ENCODE data around the gene AADAC.
A peak's percentile ranks its signal among the peaks of the same experiment; 100 is the strongest.
"Not testable (repeated sequence)": the region's sequence is repeated elsewhere in the genome, so short reads cannot be mapped to it uniquely, and the experiment has no call there.

The AADAC gene

DNA sequence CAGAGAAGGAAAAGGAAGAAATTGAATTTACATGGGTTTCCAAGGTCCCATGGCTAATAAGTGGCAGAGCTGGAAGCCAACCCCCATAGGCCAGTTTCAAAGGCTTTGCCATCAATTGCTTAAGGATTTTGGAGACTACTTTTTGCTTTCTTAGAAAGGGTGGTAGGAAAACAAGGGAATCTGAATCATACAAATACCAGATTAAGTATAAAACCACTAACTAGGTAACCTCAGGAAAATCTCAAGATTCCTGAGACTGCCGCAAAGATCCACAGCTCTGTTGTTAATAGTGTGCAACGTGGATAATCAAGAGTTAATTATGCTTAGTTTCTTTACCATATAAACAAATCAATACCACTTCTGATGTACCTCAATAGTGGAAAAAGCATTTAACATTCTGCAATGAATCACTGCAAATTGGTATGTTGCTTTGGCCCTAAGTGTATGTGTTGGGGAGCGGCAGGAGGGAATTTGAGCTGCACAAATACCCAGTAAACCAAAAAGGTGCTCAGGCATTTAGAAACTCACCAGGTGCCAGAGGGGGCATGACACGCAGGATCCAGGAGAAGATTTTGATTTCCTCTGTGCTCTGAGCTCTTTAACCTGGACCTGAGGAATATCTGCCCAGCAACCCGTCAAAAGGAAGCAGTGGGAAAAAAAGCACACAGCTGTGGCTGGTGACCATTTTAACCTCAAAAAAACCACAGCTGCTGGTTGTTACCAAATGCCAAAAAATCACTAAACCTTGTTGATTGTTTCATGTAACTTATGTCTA, 22.0 kb downstream of the AADAC start:
- H3K4me1 ChIP-seq (ENCODE audit: control insufficient read depth, insufficient read depth, low read length): peaks cover 13% of the 10 kb centered on the region
- no peaks in the 10 kb centered on the region for H3K27me3 ChIP-seq (ENCODE audit: control insufficient read depth, insufficient read depth, low read length)
- H3K27ac ChIP-seq (ENCODE audit: low read depth, low read length): no peak overlapping the region
- H3K4me3 ChIP-seq (ENCODE audit: low read depth, low read length): no peak overlapping the region
- no peaks in the 10 kb centered on the region for H3K9me3 ChIP-seq (ENCODE audit: control insufficient read depth, insufficient read depth, low read length)
- no peak overlapping the region for H3K9ac ChIP-seq (ENCODE audit: low read depth, low read length)
- H3K36me3 ChIP-seq (ENCODE audit: control insufficient read depth, insufficient read depth, low read length): no peaks in the 10 kb centered on the region

DNA sequence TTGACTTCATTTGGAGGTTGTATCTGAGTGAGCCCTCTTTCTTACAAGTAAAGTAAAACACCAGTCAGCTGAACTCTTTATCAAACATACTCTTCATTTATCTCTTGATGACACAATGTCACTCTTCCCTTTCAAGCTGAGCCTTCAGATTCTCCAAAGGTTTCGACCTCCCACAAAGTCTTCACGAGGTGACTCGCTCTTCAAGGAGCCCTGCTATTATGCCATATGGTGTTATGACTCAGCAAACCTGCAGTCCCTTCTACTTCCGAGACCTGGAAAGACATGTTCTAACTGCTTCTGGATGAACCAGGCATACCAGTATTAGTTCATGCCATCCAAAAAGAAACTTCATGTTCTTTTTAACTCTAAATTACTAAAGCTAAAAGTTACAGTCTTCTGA, 23.1 kb downstream of the AADAC start:
- peak overlapping the region; percentile 56 for H3K27ac ChIP-seq (ENCODE audit: low read depth, low read length)
- H3K4me3 ChIP-seq (ENCODE audit: low read depth, low read length): no peak overlapping the region
- H3K9ac ChIP-seq (ENCODE audit: low read depth, low read length): no peak overlapping the region

DNA sequence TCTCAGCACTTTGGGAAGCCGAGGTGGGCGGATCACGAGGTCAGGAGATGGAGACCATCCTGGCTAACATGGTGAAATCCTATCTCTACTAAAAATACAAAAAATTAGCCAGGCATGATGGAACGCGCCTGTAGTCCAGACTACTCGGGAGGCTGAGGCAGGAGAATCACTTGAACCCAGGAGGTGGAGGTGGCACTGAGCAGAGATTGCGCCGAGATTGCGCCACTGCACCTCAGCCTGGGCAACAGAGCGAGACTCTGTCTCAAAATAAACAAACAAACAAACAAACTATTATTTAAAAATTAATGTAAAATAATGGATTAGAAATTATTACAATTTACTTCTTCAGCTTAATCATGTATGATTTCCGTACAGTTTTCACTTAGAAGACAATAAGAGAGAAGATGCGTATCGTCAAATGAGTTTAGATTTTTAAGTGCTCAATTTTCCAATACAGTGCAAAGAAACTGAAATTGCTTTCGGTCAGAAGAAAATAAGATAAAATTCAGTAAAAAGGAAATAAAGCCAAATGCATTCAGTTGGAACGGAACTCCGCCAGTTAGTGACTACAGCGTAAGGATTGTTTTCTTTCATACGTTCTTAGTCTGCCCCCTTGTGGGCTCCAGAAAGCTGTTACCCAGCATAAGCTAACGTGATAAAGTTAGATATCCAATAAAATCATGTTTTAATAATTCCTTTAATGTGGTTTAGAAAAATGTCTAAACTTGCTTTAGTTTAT, 24.8 kb downstream of the AADAC start:
- Histone ChIP-seq H3K9me3 (ENCODE audit: control insufficient read depth, insufficient read depth, low read length) (no peaks in the 10 kb centered on the region), H3K27me3 (ENCODE audit: control insufficient read depth, insufficient read depth, low read length) (no peaks in the 10 kb centered on the region), H3K4me1 (ENCODE audit: control insufficient read depth, insufficient read depth, low read length) (peaks cover 16% of the 10 kb centered on the region), H3K9ac (ENCODE audit: low read depth, low read length) (no peak overlapping the region), H3K27ac (ENCODE audit: low read depth, low read length) (no peak overlapping the region), H3K36me3 (ENCODE audit: control insufficient read depth, insufficient read depth, low read length) (no peaks in the 10 kb centered on the region), H3K4me3 (ENCODE audit: low read depth, low read length) (no peak overlapping the region)

More for the DNA sequence above, 23.1 kb downstream of the AADAC start:
- H3K27me3 ChIP-seq (ENCODE audit: control insufficient read depth, insufficient read depth, low read length): no peaks in the 10 kb centered on the region
- H3K9me3 ChIP-seq (ENCODE audit: control insufficient read depth, insufficient read depth, low read length): no peaks in the 10 kb centered on the region
- H3K36me3 ChIP-seq (ENCODE audit: control insufficient read depth, insufficient read depth, low read length): no peaks in the 10 kb centered on the region
- peaks cover 13% of the 10 kb centered on the region for H3K4me1 ChIP-seq (ENCODE audit: control insufficient read depth, insufficient read depth, low read length)

DNA sequence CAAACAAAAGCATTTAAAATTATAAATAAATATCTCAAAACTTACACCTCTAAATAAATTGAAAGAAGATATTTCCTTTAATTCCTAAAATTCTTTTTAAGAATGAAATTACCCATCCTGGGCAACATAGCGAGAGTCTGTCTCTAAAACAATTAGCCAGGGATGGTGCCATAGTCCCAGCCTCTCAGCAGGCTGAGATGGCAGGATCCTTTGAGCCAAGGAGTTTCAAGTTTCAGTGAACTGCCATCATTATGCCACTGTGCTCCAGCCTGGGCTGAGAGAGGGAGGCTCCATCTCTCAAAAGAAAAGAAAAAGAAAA, 25.4 kb downstream of the AADAC start:
- H3K4me3 ChIP-seq (ENCODE audit: low read depth, low read length): no peak overlapping the region
- no peak overlapping the region for H3K9ac ChIP-seq (ENCODE audit: low read depth, low read length)

DNA sequence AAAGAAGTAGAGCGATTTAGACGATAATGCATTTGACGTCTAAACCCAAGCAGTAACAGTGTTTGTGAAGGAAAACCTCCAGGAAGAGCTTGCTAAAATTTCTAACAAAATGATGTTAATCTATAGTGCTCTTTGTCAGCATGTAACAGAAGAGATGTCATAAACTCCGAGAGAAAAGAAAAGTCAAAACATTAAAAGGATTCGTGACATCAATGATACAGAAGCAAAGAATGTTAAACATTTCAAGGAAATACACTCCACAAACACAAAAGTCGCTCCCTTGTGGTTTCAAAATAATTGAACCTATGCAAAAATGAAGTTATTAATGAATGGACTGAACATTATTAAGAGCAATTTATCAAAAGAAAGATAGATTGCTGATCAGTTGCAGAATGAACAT, 27.9 kb downstream of the AADAC start:
- no peak overlapping the region for H3K4me3 ChIP-seq (ENCODE audit: low read depth, low read length)
- H3K27me3 ChIP-seq (ENCODE audit: control insufficient read depth, insufficient read depth, low read length): no peaks in the 10 kb centered on the region
- H3K9me3 ChIP-seq (ENCODE audit: control insufficient read depth, insufficient read depth, low read length): no peaks in the 10 kb centered on the region
- peaks cover 11% of the 10 kb centered on the region for H3K4me1 ChIP-seq (ENCODE audit: control insufficient read depth, insufficient read depth, low read length)
- H3K27ac ChIP-seq (ENCODE audit: low read depth, low read length): no peak overlapping the region
- no peak overlapping the region for H3K9ac ChIP-seq (ENCODE audit: low read depth, low read length)
- no peaks in the 10 kb centered on the region for H3K36me3 ChIP-seq (ENCODE audit: control insufficient read depth, insufficient read depth, low read length)

More for the DNA sequence above, 25.4 kb downstream of the AADAC start:
- Histone ChIP-seq H3K27ac (ENCODE audit: low read depth, low read length) (no peak overlapping the region), H3K36me3 (ENCODE audit: control insufficient read depth, insufficient read depth, low read length) (no peaks in the 10 kb centered on the region), H3K4me1 (ENCODE audit: control insufficient read depth, insufficient read depth, low read length) (peaks cover 16% of the 10 kb centered on the region), H3K27me3 (ENCODE audit: control insufficient read depth, insufficient read depth, low read length) (no peaks in the 10 kb centered on the region), H3K9me3 (ENCODE audit: control insufficient read depth, insufficient read depth, low read length) (no peaks in the 10 kb centered on the region)

DNA sequence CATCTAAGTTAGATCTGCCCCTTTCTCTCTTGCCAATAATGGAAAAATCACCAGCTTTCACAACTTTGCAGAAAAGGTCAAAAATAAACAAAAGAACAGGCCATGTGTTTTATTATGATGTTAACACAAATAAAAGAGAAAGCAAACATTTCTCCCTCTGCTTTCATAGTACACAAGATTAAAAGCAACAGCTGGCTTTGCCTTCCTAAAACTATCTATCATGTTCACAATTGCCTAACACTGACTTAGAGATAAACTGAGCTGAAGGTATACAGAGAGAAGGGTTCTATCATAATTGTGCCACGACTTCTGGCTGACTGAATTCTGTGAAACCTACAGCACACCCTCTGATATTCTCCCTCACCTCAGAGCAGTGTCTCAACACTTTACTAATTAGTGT, 29.4 kb downstream of the AADAC start:
- peaks cover 3% of the 10 kb centered on the region; the same call in 1 of the 2 replicates for H3K4me1 ChIP-seq (ENCODE audit: control insufficient read depth, insufficient read depth, low read length)
- H3K27me3 ChIP-seq (ENCODE audit: control insufficient read depth, insufficient read depth, low read length): no peaks in the 10 kb centered on the region
- H3K9ac ChIP-seq (ENCODE audit: low read depth, low read length): no peak overlapping the region
- H3K27ac ChIP-seq (ENCODE audit: low read depth, low read length): no peak overlapping the region
- no peaks in the 10 kb centered on the region for H3K36me3 ChIP-seq (ENCODE audit: control insufficient read depth, insufficient read depth, low read length)
- H3K9me3 ChIP-seq (ENCODE audit: control insufficient read depth, insufficient read depth, low read length): no peaks in the 10 kb centered on the region
- H3K4me3 ChIP-seq (ENCODE audit: low read depth, low read length): no peak overlapping the region

DNA sequence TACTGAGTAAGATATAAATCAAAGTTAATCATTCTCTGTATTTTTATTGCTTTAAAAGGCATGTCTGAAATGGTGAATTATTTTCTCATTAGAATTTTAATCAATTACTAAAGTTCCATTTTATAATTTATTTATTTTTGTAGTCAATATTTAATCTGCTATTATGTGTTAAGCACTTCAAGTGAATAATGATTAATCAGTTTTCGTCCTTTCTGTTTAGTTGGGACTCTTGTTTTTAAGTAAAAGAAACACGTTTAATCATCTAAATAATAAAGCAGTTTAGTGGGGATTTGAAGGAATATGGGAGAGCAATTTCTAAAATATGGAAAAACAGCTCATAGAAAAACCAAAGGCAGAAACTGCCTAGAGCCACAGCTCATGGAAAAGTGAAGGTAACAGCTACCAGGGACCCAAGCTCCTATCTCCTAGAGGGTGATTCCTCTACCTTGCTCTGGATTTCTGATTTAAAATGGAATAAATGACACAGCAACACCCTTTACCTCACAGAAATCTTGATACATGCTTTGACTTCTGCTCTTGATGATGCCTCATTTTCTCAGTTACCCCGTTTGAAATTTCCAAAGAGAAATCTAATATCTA, 31.5 kb downstream of the AADAC start:
- Histone ChIP-seq H3K4me1 (ENCODE audit: control insufficient read depth, insufficient read depth, low read length) (peaks cover 3% of the 10 kb centered on the region; the same call in 1 of the 2 replicates), H3K9me3 (ENCODE audit: control insufficient read depth, insufficient read depth, low read length) (no peaks in the 10 kb centered on the region), H3K36me3 (ENCODE audit: control insufficient read depth, insufficient read depth, low read length) (no peaks in the 10 kb centered on the region), H3K9ac (ENCODE audit: low read depth, low read length) (no peak overlapping the region), H3K27me3 (ENCODE audit: control insufficient read depth, insufficient read depth, low read length) (no peaks in the 10 kb centered on the region), H3K4me3 (ENCODE audit: low read depth, low read length) (no peak overlapping the region), H3K27ac (ENCODE audit: low read depth, low read length) (no peak overlapping the region)

DNA sequence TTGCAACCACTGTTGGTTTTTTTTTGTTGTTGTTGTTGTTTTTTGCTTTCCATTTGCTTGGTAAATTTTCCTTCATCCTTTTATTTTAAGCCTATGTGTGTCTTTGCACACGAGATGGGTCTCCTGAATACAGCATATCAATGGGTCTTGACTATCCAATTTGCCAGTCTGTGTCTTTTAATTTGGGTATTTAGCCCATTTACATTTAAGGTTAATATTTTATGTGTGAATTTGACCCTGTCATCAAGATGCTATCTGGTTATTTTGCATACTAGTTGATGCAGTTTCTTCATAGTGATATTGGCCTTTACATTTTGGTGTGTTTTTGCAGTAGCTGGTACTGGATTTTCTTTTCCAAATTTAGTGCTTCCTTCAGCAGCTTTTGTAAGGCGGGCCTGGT, 36.1 kb downstream of the AADAC start:
- not testable (repeated sequence) for H3K4me3 ChIP-seq (ENCODE audit: low read depth, low read length); H3K9me3 ChIP-seq (ENCODE audit: control insufficient read depth, insufficient read depth, low read length); H3K27me3 ChIP-seq (ENCODE audit: control insufficient read depth, insufficient read depth, low read length); H3K36me3 ChIP-seq (ENCODE audit: control insufficient read depth, insufficient read depth, low read length); H3K27ac ChIP-seq (ENCODE audit: low read depth, low read length); H3K9ac ChIP-seq (ENCODE audit: low read depth, low read length); H3K4me1 ChIP-seq (ENCODE audit: control insufficient read depth, insufficient read depth, low read length)

DNA sequence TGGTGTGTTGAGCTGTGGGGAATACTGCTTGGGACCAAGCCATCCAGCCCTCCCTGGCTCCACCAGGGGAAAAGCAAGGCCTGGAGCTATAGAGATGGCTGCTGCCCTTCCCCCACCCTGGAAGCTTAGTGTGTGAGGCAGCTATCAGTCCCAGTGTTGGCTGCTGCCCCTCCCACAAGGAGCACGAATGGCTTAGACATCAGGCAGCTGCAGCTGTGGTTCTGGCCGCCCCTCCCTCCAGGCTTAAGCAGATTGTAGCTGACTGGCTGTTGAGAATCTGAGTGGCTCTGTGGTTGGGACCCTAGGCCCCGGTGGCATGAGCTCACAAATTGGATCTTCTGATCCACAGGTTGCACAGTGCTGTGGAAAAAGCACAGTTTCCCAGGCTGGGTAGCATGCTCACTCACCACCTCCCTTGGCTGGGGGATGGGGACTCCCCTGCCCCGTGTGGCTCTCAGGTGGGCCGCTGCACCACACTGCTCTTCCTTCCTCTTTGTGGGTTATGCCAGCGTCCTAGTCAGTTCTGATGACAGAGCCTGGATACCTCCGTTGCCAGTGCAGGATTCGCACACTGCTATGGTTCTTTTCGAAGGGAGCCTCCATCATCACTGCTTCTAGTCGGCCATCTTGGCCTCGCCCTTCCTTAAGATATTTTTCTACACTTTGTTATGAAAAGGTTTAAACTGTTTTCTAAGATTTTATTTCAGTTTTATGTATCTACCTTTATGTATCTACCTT, 38.3 kb downstream of the AADAC start:
- H3K4me3 ChIP-seq (ENCODE audit: low read depth, low read length): no peak overlapping the region
- H3K27me3 ChIP-seq (ENCODE audit: control insufficient read depth, insufficient read depth, low read length): no peaks in the 10 kb centered on the region
- no peak overlapping the region for H3K9ac ChIP-seq (ENCODE audit: low read depth, low read length)
- H3K27ac ChIP-seq (ENCODE audit: low read depth, low read length): no peak overlapping the region
- no peaks in the 10 kb centered on the region for H3K9me3 ChIP-seq (ENCODE audit: control insufficient read depth, insufficient read depth, low read length)
- no peaks in the 10 kb centered on the region for H3K4me1 ChIP-seq (ENCODE audit: control insufficient read depth, insufficient read depth, low read length)
- no peaks in the 10 kb centered on the region for H3K36me3 ChIP-seq (ENCODE audit: control insufficient read depth, insufficient read depth, low read length)

DNA sequence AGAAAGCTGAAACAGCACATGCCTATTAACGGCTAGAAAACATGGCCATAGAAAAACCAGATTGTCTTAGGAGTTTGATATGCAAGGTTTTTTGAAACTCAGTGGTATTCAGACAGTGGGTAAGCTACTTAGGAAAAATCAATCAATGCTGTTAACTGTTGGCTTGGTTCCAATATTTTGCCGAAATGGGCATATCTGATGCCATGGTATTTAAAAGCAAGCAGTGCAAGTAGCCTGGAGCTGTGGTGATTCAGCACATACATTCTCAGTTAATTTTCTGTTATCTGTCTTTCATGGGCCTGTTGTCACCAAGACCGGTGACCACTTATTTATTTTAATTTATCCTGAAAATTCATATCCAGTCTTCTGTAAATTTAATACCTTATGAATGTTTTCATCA, 42.2 kb downstream of the AADAC start:
- Histone ChIP-seq H3K9ac (ENCODE audit: low read depth, low read length) (no peak overlapping the region), H3K27ac (ENCODE audit: low read depth, low read length) (no peak overlapping the region), H3K4me1 (ENCODE audit: control insufficient read depth, insufficient read depth, low read length) (no peaks in the 10 kb centered on the region), H3K27me3 (ENCODE audit: control insufficient read depth, insufficient read depth, low read length) (no peaks in the 10 kb centered on the region), H3K9me3 (ENCODE audit: control insufficient read depth, insufficient read depth, low read length) (no peaks in the 10 kb centered on the region), H3K36me3 (ENCODE audit: control insufficient read depth, insufficient read depth, low read length) (no peaks in the 10 kb centered on the region), H3K4me3 (ENCODE audit: low read depth, low read length) (no peak overlapping the region)
